Stimulated activated naive CD8-positive, alpha-beta T cell treated with anti-CD3 and anti-CD28 coated beads, Interleukin-15, amount 100 ng/mL, for 72 hours (primary cell): ENCODE data around the gene ATP8B2.

Experiments
- ATAC-seq: fragments of 150-1000 bp; cut with Tn5 transposase; 2 replicates; pipeline ENCODE4 v1.10.0; 2021; ENCODE audit warnings: mild to moderate bottlenecking, moderate library complexity
- DNase-seq, 2 donors: peaks; one replicate each; pipeline ENCODE4 v3.0.0; 2021 to 2022
- H3K27ac Mint-ChIP-seq, 2 donors: one replicate each; pipeline ENCODE4 v1.8.0; 2022; ENCODE audit warnings: mild to moderate bottlenecking in 2 of 2, mixed read lengths in 2 of 2, moderate library complexity in 2 of 2
- H3K27me3 Mint-ChIP-seq: one replicate; pipeline ENCODE4 v1.8.0; 2022; ENCODE audit warnings: mixed read lengths
- H3K4me1 Mint-ChIP-seq: one replicate; pipeline ENCODE4 v1.8.0; 2022; ENCODE audit warnings: mild to moderate bottlenecking, mixed read lengths
- H3K4me3 Mint-ChIP-seq, 2 donors: one replicate each; pipeline ENCODE4 v1.8.0; 2022; ENCODE audit warnings: mild to moderate bottlenecking in 2 of 2, mixed read lengths in 2 of 2, moderate library complexity in 1 of 2
- H3K9me3 Mint-ChIP-seq, 2 donors: one replicate each; pipeline ENCODE4 v1.8.0; 2022; ENCODE audit warnings: mixed read lengths in 2 of 2

ATP8B2 gene

GRCh38 chr1:154391086-154391770, 65.9 kb downstream of the ATP8B2 start:
- Mint-ChIP-seq H3K27ac (no peak overlapping the region), H3K9me3 (no peaks in the 10 kb centered on the region), H3K4me3 (no peak overlapping the region), H3K4me1 (peaks cover 24% of the 10 kb centered on the region), H3K27me3 (no peaks in the 10 kb centered on the region)
- ATAC-seq (no peak), DNase-seq (no peak)

- no peak for DNase-seq
- no peaks in the 10 kb centered on the region for H3K27me3 Mint-ChIP-seq
- no peak overlapping the region for H3K4me3 Mint-ChIP-seq
- no peak for ATAC-seq
- no peak overlapping the region for H3K27ac Mint-ChIP-seq
- H3K4me1 Mint-ChIP-seq, result peaks cover 23% of the 10 kb centered on the region
- H3K9me3 Mint-ChIP-seq, result no peaks in the 10 kb centered on the region
Measured at GRCh38 chr1:154398141-154398540, 72.8 kb downstream of the ATP8B2 start.

- Mint-ChIP-seq H3K27ac (no peak overlapping the region), H3K27me3 (no peaks in the 10 kb centered on the region), H3K4me3 (no peak overlapping the region), H3K9me3 (no peaks in the 10 kb centered on the region), H3K4me1 (peaks cover 28% of the 10 kb centered on the region)
- no peak for ATAC-seq
- DNase-seq, result no peak
Measured at GRCh38 chr1:154398678-154399077, 73.4 kb downstream of the ATP8B2 start.

DNA sequence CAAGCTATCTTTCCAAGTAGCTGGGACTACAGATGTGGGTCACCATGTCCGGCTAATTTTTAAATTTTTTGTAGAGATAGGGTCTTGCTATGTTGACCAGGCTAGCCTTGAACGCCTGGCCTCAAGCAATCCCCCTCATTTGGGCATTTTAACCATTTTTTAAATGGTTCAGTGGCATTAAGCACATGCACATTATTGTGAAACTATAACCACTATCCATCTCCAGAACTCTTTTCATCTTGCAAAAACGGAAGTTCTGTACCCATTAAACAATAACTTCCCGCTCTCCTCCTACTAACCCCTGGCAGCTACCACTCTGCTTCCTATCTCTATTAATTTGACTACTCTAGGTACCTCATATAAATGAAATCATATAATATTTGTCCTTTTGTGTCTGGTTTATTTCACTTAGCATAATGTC, 75.1 kb downstream of the ATP8B2 start:
- H3K9me3 Mint-ChIP-seq, result no peaks in the 10 kb centered on the region
- ATAC-seq (no peak), DNase-seq (no peak)
- H3K4me1 Mint-ChIP-seq, result peaks cover 44% of the 10 kb centered on the region
- H3K27me3 Mint-ChIP-seq, result no peaks in the 10 kb centered on the region
- no peak overlapping the region for H3K4me3 Mint-ChIP-seq
- H3K27ac Mint-ChIP-seq, result no peak overlapping the region
